ENCODE results near the gene RNF19B. TPM values are rescaled to one million over a fixed set of nuclear protein-coding genes. Genes with fewer than 3 reads are reported as not detected.

Gene RNF19B
- total and polyA plus RNA-seq, 4 donors = 13.8 to 51.5 (median 20.9) TPM

DNA sequence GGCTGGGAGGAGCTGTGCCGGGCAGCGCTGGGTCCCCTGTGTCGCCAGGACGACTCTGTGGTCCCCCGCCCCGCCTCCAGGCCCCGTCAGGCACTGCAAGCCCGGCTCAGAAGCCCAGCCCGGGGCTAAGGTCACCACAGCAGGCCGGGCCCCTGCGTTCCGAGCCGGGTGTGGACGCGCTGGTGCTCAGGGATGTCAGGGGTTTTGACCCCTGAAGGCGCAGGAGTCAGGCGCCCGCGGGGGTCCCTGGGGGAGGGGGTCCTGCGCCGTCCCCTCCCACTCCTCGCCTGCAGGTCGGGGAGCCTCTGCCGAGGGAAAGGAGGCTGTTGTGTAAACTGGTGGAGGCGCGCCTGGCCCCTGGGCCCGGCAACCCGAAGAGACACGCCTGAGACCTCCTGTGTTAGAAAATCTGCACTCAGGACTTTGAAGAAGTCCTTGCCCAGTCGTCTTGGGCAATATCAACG lies 39.7 kb downstream of the RNF19B start:
- ATAC-seq (ENCODE audit: low FRiP score) = peak; percentile 34
- Histone ChIP-seq H3K27me3 (ENCODE audit: control insufficient read depth in 1 of 2, insufficient read depth in 2 of 2, low read length in 1 of 2) (no peaks in the 10 kb centered on the region), H3K27ac (ENCODE audit: low read depth in 1 of 2, low read length in 2 of 2) (no peak overlapping the region), H3K4me3 (ENCODE audit: low read length in 2 of 2) (no peak overlapping the region), H3K36me3 (ENCODE audit: control insufficient read depth in 1 of 2, insufficient read depth in 2 of 2, low read length in 1 of 2) (no peaks in the 10 kb centered on the region), H3K4me1 (ENCODE audit: control insufficient read depth in 1 of 2, insufficient read depth in 2 of 2, low read length in 2 of 2) (peaks cover 0 to 2% of the 10 kb centered on the region in 2 donors), H3K9me3 (ENCODE audit: control insufficient read depth, low read length) (no peaks in the 10 kb centered on the region)
- intact Hi-C loops (cut with DNase I) = no loop called here
- DNase-seq = no peak
- WGBS, 2 donors = 44 to 51% methylated on average over 28 to 31 of the region's 31 CpGs

GRCh38 chr1:32920833-32921232 lies 43.8 kb downstream of the RNF19B start:
- H3K27me3 ChIP-seq (ENCODE audit: control insufficient read depth in 1 of 2, insufficient read depth in 2 of 2, low read length in 1 of 2) = no peaks in the 10 kb centered on the region
- DNase-seq (peak; percentile 85 to 90), ATAC-seq (ENCODE audit: low FRiP score) (peak; percentile 81)
- H3K9me3 ChIP-seq (ENCODE audit: control insufficient read depth, low read length) = no peaks in the 10 kb centered on the region
- no peak overlapping the region for H3K27ac ChIP-seq (ENCODE audit: low read depth in 1 of 2, low read length in 2 of 2)
- no peak overlapping the region for H3K4me3 ChIP-seq (ENCODE audit: low read length in 2 of 2)
- WGBS, 2 donors = 1 to 6% methylated on average over 7 of the region's 7 CpGs
- intact Hi-C loops (cut with DNase I) = no loop called here
- H3K4me1 ChIP-seq (ENCODE audit: control insufficient read depth in 1 of 2, insufficient read depth in 2 of 2, low read length in 2 of 2) = peaks cover 0 to 2% of the 10 kb centered on the region in 2 donors
- no peaks in the 10 kb centered on the region for H3K36me3 ChIP-seq (ENCODE audit: control insufficient read depth in 1 of 2, insufficient read depth in 2 of 2, low read length in 1 of 2)

DNA sequence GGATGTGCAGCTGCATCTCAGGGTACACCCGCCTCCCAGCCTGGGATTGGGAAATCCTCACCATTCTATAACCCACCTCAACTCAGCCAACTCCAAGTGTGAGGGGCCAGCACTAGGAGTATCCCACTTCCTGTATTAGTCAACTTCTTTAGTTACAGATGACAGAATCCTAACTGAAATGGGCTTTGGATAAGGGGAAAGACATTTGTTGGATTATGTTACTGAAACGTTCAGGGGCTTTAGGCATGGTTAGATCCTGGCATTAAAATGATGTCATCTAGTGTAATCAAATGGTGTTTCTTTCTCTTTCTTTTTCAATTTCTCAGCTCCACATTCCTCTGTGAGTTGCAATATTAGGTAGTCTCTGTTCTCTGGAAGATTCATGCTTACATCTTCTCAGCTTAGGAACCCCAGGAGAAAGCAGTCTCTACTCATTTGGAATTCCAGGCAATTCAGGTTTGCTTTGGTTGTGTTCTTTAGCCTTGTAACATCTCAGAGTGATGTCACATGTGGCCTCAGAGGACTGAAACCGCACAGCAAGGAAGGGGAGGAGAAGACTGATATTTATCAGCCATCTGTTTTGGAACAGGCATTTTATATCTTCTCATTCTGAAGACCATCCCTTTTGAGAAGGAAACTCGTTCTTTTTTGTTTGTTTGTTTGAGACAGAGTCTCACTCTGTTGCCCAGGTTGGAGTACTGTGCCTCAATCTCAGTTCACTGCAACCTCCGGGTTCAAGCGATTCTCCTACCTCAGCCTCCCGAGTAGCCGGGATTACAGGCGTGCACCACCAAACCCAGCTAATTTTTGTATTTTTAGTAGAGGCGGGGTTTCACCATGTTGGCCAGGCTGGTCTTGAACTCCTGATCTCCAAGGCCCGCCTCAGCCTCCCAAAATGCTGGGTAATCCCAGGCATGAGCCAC lies 44.5 kb downstream of the RNF19B start:
- Histone ChIP-seq H3K4me1 (ENCODE audit: control insufficient read depth in 1 of 2, insufficient read depth in 2 of 2, low read length in 2 of 2) (peaks cover 0 to 2% of the 10 kb centered on the region in 2 donors), H3K27ac (ENCODE audit: low read depth in 1 of 2, low read length in 2 of 2) (no peak overlapping the region), H3K4me3 (ENCODE audit: low read length in 2 of 2) (no peak overlapping the region), H3K36me3 (ENCODE audit: control insufficient read depth in 1 of 2, insufficient read depth in 2 of 2, low read length in 1 of 2) (no peaks in the 10 kb centered on the region), H3K27me3 (ENCODE audit: control insufficient read depth in 1 of 2, insufficient read depth in 2 of 2, low read length in 1 of 2) (no peaks in the 10 kb centered on the region), H3K9me3 (ENCODE audit: control insufficient read depth, low read length) (no peaks in the 10 kb centered on the region)
- DNase-seq (no peak), ATAC-seq (ENCODE audit: low FRiP score) (no peak)
- intact Hi-C loops (cut with DNase I) = no loop called here
- 81 to 85% methylated on average over 11 of the region's 11 CpGs for WGBS, 2 donors

DNA sequence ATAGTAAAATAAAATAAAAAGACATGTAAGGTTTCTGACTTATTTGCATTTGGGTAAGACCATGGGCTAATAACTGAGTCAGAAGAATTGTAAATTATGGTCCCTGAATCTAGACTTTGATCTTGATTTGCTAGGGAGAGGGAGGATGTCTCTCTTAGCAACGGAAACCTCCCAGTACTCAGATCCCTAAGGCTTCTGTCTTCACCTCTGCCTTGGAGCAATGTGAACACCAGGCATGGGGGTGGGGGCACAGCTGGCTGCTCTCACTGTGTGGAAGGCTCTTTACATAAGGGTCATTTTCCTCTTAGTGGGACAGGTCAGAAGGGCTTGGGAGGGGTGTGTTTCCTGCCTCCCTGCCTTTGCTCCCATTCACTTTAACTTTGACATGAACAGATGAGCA lies 46.4 kb downstream of the RNF19B start:
- Histone ChIP-seq H3K9me3 (ENCODE audit: control insufficient read depth, low read length) (no peaks in the 10 kb centered on the region), H3K4me1 (ENCODE audit: control insufficient read depth in 1 of 2, insufficient read depth in 2 of 2, low read length in 2 of 2) (peaks cover 0 to 2% of the 10 kb centered on the region in 2 donors), H3K27me3 (ENCODE audit: control insufficient read depth in 1 of 2, insufficient read depth in 2 of 2, low read length in 1 of 2) (no peaks in the 10 kb centered on the region), H3K27ac (ENCODE audit: low read depth in 1 of 2, low read length in 2 of 2) (no peak overlapping the region), H3K4me3 (ENCODE audit: low read length in 2 of 2) (no peak overlapping the region), H3K36me3 (ENCODE audit: control insufficient read depth in 1 of 2, insufficient read depth in 2 of 2, low read length in 1 of 2) (no peaks in the 10 kb centered on the region)
- 53 to 75% methylated on average over 1 of the region's 1 CpG for WGBS, 2 donors
- no peak for DNase-seq
- intact Hi-C loops (cut with DNase I) = no loop called here
- ATAC-seq (ENCODE audit: low FRiP score) = no peak

GRCh38 chr1:32917521-32917920 lies 47.1 kb downstream of the RNF19B start:
- Histone ChIP-seq H3K9me3 (ENCODE audit: control insufficient read depth, low read length) (no peaks in the 10 kb centered on the region), H3K4me1 (ENCODE audit: control insufficient read depth in 1 of 2, insufficient read depth in 2 of 2, low read length in 2 of 2) (peaks cover 0 to 2% of the 10 kb centered on the region in 2 donors), H3K4me3 (ENCODE audit: low read length in 2 of 2) (no peak overlapping the region), H3K36me3 (ENCODE audit: control insufficient read depth in 1 of 2, insufficient read depth in 2 of 2, low read length in 1 of 2) (no peaks in the 10 kb centered on the region), H3K27me3 (ENCODE audit: control insufficient read depth in 1 of 2, insufficient read depth in 2 of 2, low read length in 1 of 2) (no peaks in the 10 kb centered on the region), H3K27ac (ENCODE audit: low read depth in 1 of 2, low read length in 2 of 2) (no peak overlapping the region)
- DNase-seq (no peak), ATAC-seq (ENCODE audit: low FRiP score) (no peak)
- WGBS, 2 donors = 84 to 87% methylated on average over 7 of the region's 7 CpGs
- intact Hi-C loops (cut with DNase I) = no loop called here

DNA sequence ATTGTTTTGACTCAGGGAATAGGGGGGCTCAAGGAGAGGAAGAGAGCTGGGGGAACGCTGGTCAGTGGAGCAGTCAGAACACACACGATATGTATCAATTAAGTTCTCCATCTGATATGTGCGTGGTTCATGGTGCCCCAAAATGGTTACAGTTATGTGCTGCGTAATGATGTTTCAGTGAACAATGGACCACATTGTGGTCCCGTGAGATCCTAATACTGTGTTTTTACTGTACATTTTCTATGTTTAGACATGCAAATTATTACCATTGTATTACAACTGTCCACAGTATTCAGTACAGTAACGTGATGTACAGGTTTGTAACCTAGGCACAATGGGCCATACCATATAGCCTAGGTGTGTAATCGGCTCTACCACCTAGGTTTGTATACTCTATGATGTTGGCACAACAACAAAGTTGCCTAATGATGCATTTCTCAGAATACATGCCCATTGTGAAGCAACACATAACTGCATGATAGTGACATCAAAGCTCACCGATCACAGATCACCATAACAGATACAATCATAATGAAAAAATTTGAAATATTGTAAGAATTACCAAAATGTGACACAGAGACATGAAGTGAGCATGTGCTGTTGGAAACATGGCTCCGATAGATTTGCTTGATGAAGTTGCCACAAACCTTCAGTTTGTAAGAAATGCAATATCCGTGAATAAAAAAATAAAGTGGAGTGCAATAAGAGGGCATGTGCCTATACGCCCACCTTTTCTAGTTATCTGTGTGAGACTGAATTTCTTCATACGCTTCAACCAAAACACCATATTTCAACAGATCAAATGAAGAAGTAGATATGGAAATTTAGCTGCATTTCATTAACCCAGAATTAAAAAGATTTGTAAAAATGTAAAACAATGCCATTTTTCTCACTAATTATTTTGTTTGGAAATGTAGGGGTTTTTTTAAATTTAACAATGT lies 48.6 kb downstream of the RNF19B start:
- 90 to 91% methylated on average over 12 of the region's 12 CpGs for WGBS, 2 donors
- Histone ChIP-seq H3K27me3 (ENCODE audit: control insufficient read depth in 1 of 2, insufficient read depth in 2 of 2, low read length in 1 of 2) (no peaks in the 10 kb centered on the region), H3K4me3 (ENCODE audit: low read length in 2 of 2) (no peak overlapping the region), H3K36me3 (ENCODE audit: control insufficient read depth in 1 of 2, insufficient read depth in 2 of 2, low read length in 1 of 2) (no peaks in the 10 kb centered on the region), H3K27ac (ENCODE audit: low read depth in 1 of 2, low read length in 2 of 2) (no peak overlapping the region), H3K9me3 (ENCODE audit: control insufficient read depth, low read length) (no peaks in the 10 kb centered on the region), H3K4me1 (ENCODE audit: control insufficient read depth in 1 of 2, insufficient read depth in 2 of 2, low read length in 2 of 2) (peaks cover 0 to 2% of the 10 kb centered on the region in 2 donors)
- no peak for DNase-seq
- intact Hi-C loops (cut with DNase I) = no loop called here
- no peak for ATAC-seq (ENCODE audit: low FRiP score)

DNA sequence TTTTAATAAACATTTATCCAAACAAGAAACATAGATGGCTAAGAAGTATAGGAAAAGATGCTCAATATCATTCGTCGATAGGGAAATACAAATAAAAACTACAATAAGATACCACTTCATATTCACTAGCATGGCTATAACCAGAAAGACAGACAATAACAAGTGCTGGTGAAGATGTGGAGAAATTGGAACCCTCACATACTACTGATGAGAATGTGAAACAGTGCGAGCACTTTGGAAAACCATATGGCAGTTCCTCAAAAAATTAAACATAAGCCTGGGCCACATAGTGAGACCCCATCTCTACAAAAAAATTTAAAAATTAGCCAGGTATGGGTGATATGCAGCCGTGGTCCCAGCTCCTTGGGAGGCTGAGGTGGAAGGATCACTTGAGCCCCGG lies 54.3 kb downstream of the RNF19B start:
- Histone ChIP-seq H3K4me1 (ENCODE audit: control insufficient read depth in 1 of 2, insufficient read depth in 2 of 2, low read length in 2 of 2) (no peaks in the 10 kb centered on the region), H3K27me3 (ENCODE audit: control insufficient read depth in 1 of 2, insufficient read depth in 2 of 2, low read length in 1 of 2) (no peaks in the 10 kb centered on the region), H3K27ac (ENCODE audit: low read depth in 1 of 2, low read length in 2 of 2) (no peak overlapping the region), H3K4me3 (ENCODE audit: low read length in 2 of 2) (no peak overlapping the region), H3K36me3 (ENCODE audit: control insufficient read depth in 1 of 2, insufficient read depth in 2 of 2, low read length in 1 of 2) (no peaks in the 10 kb centered on the region), H3K9me3 (ENCODE audit: control insufficient read depth, low read length) (no peaks in the 10 kb centered on the region)
- no peak for ATAC-seq (ENCODE audit: low FRiP score)
- DNase-seq = no peak
- WGBS, 2 donors = 92 to 93% methylated on average over 5 of the region's 5 CpGs
- intact Hi-C loops (cut with DNase I) = no loop called here

GRCh38 chr1:32907435-32907834 lies 57.2 kb downstream of the RNF19B start:
- WGBS, 2 donors = 15 to 23% methylated on average over 4 of the region's 4 CpGs
- no peak for ATAC-seq (ENCODE audit: low FRiP score)
- no peak for DNase-seq

More at GRCh38 chr1:32907435-32907834, 57.2 kb downstream of the RNF19B start:
- Histone ChIP-seq H3K36me3 (ENCODE audit: control insufficient read depth in 1 of 2, insufficient read depth in 2 of 2, low read length in 1 of 2) (no peaks in the 10 kb centered on the region), H3K4me1 (ENCODE audit: control insufficient read depth in 1 of 2, insufficient read depth in 2 of 2, low read length in 2 of 2) (no peaks in the 10 kb centered on the region), H3K27me3 (ENCODE audit: control insufficient read depth in 1 of 2, insufficient read depth in 2 of 2, low read length in 1 of 2) (no peaks in the 10 kb centered on the region), H3K9me3 (ENCODE audit: control insufficient read depth, low read length) (no peaks in the 10 kb centered on the region), H3K27ac (ENCODE audit: low read depth in 1 of 2, low read length in 2 of 2) (no peak overlapping the region), H3K4me3 (ENCODE audit: low read length in 2 of 2) (no peak overlapping the region)
- intact Hi-C loops (cut with DNase I) = no loop called here
